Amniotic stem cell (primary cell): ENCODE results near the gene RASD1.

ENCODE experiments used
- DNase-seq: peaks from one replicate; lab custom pipeline; 2025; lab: John Stamatoyannopoulos, UW

Gene RASD1

GRCh38 chr17:17496189-17497064, at the start of gene RASD1:
Gene RASD1 (minus strand): TSS chr17:17496395. CDS start chr17:17496181, 214 bp downstream.
- peak; percentile 65 for DNase-seq

- no peak for DNase-seq
Measured at GRCh38 chr17:17545984-17546383, 49.8 kb upstream of the RASD1 start.

DNA sequence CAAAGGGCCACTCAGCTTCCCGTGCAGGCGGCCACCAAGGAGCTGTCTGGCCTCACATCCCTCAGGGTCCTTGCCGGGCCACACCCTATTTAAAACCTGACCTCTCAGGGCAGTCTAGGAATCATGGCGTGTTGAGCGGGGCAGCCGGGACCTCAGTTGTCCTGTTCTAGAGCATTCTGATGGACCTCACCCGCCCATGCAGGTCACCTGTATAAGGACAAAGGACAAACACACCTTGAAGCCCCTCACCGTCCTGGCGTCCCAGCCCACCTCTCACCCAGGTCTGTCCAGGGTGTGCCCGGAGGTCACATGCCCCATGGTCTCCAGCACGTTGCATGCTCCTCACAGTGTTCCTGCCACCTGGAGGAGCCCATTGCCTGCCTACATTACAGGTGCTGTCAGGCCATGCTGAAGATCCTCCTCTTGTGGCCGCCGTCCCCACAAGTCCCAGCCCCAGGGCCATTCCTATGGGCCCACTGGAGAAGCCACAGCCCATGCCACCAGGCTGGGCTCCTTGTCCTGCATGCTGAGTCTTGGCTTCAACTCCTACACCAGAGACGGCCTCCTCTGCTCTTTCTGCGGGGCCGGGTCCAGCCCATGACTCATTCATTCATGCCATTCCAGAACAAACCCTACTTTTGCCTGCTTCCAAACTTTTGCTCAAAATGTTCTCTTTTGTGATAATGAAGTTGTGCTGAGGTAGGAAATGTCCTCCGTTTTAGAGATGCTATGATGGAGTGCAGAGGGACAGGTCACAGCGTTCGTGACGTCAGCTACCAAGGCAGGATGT, 49.0 kb upstream of the RASD1 start:
- DNase-seq: peak; percentile 13

DNA sequence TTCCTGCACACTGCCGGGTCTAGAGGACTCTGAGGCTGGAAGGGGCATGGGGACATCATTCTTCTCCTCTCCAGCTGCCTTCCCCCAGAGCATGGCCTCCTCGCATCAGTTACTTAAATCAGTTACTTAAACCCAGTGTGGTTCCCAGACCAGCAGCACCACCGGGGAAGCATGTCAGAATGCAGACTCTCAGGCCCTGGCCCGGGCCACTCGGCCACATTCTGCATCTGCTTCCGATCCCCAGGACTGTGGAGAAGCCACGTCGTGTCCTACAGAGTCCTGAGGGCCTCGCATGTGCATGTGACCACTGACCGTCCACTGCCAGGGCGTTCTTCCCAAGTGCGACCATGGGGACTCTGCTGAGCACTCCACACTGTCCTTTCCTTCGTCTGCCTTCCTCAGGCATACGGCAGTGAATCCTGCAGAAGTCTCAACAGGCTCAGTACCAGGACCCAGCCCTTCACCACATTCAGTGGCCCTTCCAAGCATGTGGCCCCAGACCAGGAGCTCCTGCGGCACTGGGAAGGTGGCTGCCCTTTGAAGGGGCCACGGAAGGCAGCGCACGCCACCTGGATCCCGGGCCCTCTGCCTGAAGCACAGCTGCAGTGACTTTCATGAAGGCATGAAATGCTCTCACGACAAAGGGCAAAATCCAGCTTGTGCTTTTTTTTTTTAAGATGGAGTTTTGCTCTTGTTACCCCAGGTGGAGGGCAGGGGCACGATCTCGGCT, 46.9 kb upstream of the RASD1 start:
- no peak for DNase-seq

DNA sequence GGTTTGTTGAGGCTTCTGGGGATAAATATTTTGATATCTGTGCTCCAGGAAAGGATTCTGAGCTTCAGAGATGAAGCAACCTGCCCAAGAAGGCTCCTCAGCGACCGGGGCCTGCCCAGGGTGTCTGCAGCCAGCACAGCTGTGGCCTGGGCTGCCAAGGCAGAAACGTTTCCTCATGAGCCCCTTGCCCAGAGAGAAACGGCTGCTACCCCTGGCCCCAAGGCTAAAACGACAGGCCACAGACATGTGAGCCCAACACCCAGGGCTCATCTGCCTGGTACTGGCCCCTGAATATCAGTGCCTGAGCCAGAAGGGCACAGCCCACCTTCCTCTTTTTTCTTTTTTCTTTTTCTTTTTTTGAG, 45.4 kb upstream of the RASD1 start:
- DNase-seq: no peak

- no peak for DNase-seq
Measured at GRCh38 chr17:17540935-17541639, 44.9 kb upstream of the RASD1 start.

- no peak for DNase-seq
Measured at GRCh38 chr17:17540278-17540906, 44.2 kb upstream of the RASD1 start.

DNA sequence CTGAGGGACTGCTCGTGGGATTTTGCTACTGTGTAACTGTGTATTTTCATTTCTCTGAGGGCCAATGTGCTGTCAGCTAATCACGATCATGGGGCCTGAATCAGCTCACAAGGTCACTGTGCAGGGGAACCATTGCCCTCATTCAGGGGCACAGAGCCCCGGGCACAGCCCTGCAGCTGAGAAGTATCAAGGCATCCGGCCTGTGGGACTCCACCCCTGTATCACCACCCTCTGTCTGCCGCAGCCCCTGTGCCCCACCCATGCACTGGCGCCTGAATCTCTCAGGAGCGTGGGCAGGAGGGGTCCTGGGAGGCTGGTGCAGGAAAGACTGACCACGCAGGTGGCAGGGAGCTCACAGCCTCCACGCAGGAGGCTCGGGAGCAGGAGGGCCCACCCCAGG, 43.4 kb upstream of the RASD1 start:
- no peak for DNase-seq

DNA sequence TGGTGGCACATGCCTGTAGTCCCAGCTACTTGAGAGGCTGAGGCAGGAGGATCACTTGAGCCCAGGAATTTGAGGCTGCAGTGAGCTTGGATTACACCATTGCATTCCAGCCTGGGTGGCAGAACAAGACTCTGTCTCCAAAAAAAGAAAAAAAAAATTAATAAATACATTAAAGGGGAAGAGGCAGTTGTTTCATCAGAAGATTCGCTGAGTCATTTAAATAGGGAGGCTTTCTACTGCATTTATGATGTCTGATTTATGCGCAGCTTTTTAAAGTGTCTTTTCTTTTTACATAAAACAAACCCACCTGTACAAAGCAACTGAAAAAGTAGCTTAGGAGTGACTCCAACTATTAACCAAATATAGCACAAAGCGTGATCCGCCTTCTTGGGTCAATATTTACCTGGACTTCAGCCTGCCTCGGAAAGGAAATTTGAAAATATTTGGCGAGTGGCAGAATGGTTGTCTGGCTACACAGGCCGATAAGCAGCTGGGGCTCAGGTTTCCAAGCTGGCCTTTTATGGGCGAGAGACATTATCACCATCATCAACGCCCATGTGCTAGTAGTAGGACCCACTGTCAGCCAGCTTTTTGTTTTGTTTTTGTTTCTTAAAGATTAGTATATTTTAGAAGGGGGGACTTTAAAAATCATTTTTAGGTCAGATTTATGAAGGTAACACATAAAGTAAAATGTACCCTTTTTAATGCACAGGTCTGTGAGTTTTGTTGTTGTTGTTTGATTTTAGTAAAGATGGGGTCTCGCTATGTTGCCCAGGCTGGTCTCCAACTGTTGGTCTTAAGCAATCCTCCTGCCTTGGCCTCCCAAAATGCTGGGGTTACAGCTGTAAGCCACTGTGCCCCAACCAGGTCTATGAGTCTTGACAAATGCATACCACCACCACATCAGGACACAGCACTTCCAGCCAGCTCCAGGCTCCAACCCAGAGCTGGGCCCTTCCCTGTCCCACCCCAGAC, 42.5 kb upstream of the RASD1 start:
- no peak for DNase-seq

- DNase-seq: no peak
Measured at GRCh38 chr17:17537311-17538099, 41.3 kb upstream of the RASD1 start.

- DNase-seq: no peak
Measured at GRCh38 chr17:17536702-17537101, 40.5 kb upstream of the RASD1 start.

- no peak for DNase-seq
Measured at GRCh38 chr17:17535957-17536356, 39.8 kb upstream of the RASD1 start.

DNA sequence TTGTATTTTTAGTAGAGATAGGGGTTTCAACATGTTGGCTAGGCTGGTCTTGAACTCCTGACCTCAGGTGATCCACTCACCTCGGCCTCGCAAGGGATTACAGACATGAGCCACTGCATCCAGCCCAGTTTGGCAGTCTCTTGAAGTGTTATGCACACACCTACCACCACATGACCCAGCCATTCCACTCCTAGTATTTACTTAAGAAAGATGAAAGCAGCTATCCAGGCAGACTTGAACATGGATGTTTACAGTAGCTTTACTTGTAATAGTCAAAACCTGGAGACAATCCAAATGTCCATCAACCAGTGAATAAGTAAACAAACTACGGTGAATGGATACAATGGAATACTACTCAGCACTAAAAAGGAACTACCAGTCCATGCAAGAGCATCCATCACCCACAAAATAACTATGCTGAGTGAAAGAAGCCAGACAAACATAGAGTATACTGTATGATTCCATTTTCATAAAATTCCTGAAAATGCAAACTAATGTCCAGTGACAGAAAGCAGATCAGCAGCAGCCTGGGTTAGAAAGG, 37.8 kb upstream of the RASD1 start:
- no peak for DNase-seq

- DNase-seq: no peak
Measured at GRCh38 chr17:17532991-17533390, 36.8 kb upstream of the RASD1 start.

DNA sequence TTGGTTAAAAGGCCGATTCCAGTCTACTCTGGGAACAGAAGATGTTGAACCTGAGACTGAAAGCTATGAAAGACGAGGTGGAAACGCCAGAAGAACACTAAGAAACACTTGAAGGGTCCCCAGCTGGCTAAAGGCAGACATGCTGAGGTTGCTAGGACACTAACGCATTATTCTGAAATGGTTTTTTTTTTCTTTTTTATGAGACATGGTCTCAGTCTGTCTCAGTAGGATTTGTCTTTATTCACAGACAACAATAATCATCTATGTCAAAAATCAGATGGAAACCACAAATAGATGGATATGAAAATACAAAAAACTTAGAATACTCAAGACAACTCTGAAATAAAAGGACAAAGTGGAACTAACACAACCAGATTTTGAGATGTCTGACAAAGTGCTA, 35.0 kb upstream of the RASD1 start:
- no peak for DNase-seq

DNA sequence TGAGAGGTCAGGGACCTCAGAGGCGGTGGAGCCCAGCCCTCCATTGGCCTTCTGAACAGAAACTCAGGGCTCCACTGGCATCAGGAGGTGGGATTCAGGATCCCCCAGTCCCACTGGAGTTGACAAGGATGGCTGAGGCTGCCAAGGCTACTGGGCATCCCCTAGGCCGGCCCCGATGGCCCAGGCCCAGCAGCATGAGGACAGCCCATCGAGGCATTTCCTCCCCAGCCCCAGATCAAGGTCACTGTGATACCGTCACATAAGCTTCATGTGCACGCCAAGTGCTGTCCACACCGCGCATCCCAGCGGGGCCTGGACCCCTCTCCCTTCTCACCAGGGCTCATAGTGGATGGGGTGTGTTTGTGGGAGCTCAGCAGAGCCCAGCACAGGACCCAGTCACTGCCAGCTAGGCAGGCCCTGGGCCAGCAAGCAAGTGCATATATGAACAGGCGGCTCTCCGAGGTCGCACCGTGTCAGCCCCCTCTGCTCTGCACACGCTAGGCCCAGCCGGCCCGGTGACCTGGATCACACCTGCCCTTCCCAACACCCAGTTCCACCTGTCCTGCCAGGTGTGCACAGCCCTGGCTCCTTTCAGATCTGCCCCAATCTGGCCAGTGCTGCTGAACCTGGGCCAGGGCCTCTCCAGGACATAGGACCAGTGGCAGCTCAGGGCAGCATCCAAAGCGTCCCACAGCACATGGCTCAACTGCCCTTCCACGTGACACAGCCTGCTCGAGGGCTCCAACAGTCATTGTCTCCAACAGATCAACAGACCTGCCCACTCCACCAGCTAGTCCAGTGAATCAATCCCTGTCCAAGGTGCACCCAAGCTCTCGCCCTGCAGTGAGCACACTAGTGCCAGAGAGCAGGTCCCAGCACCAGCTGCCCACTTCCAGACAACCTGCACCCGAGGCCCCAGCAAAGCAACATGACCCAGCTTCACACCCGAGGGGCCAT, 32.8 kb upstream of the RASD1 start:
- DNase-seq: no peak

DNA sequence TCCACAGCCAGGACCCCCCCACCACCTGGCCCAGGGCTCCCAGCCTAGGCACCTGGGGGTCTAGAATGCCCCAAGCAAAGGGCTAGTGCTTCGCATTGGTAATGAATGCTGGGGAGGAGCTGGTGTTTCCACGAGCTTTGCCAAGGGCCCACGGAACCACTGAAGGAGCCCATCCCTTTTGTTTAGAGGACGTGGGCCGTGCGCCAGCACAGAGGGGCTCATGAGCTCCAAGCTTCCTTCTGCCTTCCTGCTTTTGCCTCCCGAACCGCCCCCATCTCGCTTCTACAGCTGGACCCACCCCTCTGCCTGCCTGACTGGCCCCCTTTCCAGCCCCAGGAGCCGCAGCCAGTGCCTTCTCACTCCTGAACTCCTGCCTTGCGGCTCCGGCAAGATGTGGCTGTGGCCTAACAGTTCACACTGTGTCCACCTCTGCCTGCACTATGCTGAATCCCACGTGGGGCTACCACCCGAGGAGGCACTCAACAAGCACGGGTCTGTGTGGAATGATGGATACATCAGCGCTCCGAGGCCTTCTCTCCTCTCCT, 31.8 kb upstream of the RASD1 start:
- DNase-seq: no peak

- no peak for DNase-seq
Measured at GRCh38 chr17:17527534-17527933, 31.3 kb upstream of the RASD1 start.
